ENCODE measurements around the gene METTL9.
"Not testable (repeated sequence)": the region's sequence is repeated elsewhere in the genome, so short reads cannot be mapped to it uniquely, and the experiment has no call there.

The METTL9 gene

DNA sequence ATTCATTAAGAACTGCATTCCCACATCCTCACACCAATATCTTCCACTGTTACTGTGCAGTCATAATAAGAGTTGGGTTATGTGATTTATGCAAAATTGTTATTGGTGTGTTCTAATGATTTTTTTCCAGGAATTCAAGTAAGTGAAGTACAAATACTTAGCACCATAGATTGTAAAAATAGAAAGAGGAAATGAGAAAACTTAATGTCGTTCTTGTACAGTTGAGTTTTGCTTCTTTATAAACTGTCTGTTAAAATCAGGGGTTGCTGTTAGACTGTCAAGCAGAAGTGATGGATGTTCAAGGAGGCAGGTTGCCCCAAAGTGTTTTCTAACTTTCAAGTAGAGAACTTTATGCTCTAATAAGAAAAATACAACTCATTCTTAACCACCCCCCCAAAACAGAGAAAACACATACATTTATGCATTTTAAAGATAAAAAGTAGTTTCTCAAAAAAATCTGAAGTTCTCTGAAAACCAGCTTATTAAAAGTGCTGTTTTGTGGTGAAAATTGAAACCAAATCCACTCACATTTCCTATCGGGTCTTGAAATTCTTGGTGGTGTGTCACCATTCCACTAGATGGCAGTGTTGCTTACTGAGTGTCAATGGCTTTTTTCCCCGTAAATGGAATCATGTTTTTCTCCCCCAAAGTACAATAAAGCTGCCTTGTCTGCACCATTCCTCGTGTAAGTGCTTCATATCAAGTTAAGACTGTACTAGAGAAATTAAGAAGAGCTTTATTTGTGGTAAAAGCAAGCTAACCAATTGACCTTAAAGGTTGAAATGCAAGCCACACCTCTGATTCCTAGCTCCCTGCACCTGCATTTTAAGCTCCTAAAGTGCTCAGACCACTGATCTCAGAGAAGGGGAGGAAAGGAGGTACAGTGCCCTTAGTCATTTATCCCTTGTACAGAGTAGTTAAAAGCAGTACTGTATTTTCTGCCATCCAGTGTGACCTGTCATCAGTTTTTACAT lies 57.7 kb downstream of the METTL9 start:
- Mint-ChIP-seq H3K36me3 (peaks cover 7% of the 10 kb centered on the region), H3K27ac (peak overlapping the region; percentile 22), H3K9me3 (no peaks in the 10 kb centered on the region), H3K4me3 (peak overlapping the region; percentile 56), H3K4me1 (peaks cover 33% of the 10 kb centered on the region), H3K27me3 (no peaks in the 10 kb centered on the region)
- ATAC-seq (ENCODE audit: low read depth) (peak; percentile 90), DNase-seq (ENCODE audit: low spot score in 2 of 2) (peak; percentile 28 to 58)

DNA sequence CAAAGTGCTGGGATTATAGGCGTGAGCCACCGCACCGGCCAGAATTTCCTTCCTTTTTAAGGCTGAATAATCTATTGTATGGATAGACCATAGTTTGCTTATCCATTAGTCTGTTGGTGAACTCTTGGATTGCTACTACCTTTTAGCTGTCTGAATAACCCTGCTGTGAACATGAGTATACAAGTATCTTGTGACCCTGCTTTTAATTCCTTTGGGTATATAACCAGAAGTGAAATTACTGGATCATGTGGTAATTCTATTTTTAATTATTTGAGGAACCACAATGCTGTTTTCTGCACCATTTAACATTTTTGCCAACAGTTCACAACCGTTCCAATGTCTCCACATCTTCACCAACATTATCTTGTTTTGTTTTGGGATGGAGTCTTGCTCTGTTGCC lies 59.7 kb downstream of the METTL9 start:
- Mint-ChIP-seq H3K4me1 (peaks cover 35% of the 10 kb centered on the region), H3K4me3 (no peak overlapping the region)

DNA sequence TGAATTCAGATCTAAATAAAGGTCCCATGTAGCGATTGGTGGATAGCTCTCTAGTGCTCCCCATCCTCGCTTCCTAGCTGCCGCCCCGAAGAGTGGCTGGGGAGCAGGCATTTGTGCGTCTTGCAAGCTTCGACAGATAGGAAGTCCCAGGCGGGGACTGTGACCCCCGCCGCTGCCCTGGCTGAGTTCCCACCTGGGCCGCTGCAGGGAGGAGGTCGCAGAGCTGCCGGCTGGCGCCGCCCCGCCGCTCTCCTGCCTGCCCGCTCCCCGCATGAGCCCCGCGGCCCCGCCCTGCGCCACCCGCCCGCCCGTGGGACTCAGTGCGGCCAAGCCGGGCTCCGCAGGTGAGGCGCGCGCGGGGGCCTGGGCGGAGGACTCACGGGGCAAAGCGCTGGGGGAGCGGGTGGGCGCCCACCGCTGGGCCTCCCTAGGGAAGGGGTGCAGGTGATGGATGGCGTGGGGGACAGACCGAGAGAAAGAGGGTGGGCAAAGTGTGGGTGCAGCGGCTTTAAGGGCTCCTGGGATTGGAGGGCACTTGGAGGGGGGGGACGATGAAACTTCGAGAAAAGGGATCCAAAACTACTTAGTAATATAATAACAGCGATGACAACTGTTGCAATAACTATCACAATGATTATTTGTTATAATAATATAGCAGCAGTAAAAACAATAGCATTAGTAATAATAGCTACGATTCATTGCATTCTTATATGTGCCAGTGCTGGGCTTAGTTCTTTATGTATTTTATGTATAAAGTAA lies 64.7 kb downstream of the METTL9 start, which contains the start of gene OTOA:
TSS of gene OTOA (plus strand) at position 80 of the 759 bp plus-strand sequence. CDS start 14,547 bp downstream, outside the sequence.
- H3K9me3 Mint-ChIP-seq = no peaks in the 10 kb centered on the region
- no peak within 1 kb of the TSS for H3K27ac Mint-ChIP-seq
- H3K36me3 Mint-ChIP-seq = no peaks in the 10 kb centered on the region
- ATAC-seq (ENCODE audit: low read depth) (peak; percentile 92), DNase-seq (ENCODE audit: low spot score in 2 of 2) (peak; percentile 23 to 33)
- peak within 1 kb of the TSS; percentile 88 for H3K4me3 Mint-ChIP-seq
- peaks cover 19% of the 10 kb centered on the region for H3K4me1 Mint-ChIP-seq
- peaks cover 1% of the 10 kb centered on the region for H3K27me3 Mint-ChIP-seq

More for the DNA sequence above, 59.7 kb downstream of the METTL9 start:
- no peak for DNase-seq (ENCODE audit: low spot score in 2 of 2)
- Mint-ChIP-seq H3K9me3 (no peaks in the 10 kb centered on the region), H3K27me3 (no peaks in the 10 kb centered on the region), H3K27ac (no peak overlapping the region), H3K36me3 (peaks cover 7% of the 10 kb centered on the region)
- ATAC-seq (ENCODE audit: low read depth) = no peak

DNA sequence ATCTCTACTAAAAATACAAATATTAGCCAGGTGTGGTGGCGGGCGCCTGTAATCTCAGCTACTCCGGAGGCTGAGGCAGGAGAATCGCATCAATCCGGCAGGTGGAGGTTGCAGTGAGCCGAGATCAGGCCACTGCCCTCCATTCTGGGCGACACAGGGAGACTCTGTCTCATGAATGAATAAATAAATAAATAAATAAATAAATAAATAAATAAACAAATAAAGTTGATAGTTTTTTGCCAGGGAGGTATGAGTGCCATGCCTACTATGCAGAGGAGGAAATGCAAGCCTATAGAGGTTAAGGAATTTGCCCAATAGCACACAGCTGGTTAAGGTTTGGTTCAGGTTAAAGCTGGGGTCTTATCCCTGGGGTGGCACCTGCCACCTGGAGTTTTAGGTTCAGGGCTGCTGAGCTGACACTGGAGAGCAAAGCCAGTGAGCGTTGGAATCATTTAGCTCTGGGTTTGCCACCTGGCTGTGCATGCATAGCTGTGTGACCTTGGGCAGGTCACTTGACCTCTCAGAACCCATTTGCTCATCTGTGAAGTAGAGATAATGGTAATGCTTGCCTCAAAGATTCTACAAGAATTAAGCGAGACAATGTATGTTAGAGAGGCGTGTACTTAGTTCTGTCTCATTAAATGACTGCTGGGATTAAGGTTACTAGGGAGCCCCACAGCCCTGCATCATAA lies 65.6 kb downstream of the METTL9 start:
- H3K27me3 Mint-ChIP-seq = peaks cover 1% of the 10 kb centered on the region
- no peaks in the 10 kb centered on the region for H3K36me3 Mint-ChIP-seq
- peaks cover 16% of the 10 kb centered on the region for H3K4me1 Mint-ChIP-seq
- DNase-seq (ENCODE audit: low spot score in 2 of 2) (no peak), ATAC-seq (ENCODE audit: low read depth) (no peak)
- H3K9me3 Mint-ChIP-seq = no peaks in the 10 kb centered on the region
- H3K27ac Mint-ChIP-seq = no peak overlapping the region
- H3K4me3 Mint-ChIP-seq = no peak overlapping the region

DNA sequence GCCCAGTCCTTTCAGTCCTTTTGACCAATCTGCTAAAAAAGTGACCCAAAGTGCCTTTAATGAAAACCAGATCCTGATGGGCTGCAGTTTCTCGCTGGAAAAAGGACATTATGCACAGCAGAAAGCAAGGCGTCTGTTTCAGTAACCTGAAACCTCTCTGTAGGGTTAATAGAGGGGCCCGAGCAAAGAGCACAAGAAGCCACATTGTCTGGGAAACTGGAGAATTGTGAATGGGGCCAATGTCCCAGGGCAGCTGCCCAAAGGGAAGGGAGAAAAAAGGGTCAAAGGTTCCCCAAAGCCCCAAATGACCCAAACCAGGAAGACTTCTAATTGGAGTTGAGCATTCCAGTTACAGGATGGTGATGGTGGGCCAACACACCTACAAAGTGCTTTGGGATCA lies 67.4 kb downstream of the METTL9 start:
- peaks cover 9% of the 10 kb centered on the region for H3K4me1 Mint-ChIP-seq
- H3K9me3 Mint-ChIP-seq = no peaks in the 10 kb centered on the region
- ATAC-seq (ENCODE audit: low read depth) (no peak), DNase-seq (ENCODE audit: low spot score in 2 of 2) (no peak)
- no peak overlapping the region for H3K27ac Mint-ChIP-seq
- H3K27me3 Mint-ChIP-seq = peaks cover 1% of the 10 kb centered on the region
- no peaks in the 10 kb centered on the region for H3K36me3 Mint-ChIP-seq
- no peak overlapping the region for H3K4me3 Mint-ChIP-seq

DNA sequence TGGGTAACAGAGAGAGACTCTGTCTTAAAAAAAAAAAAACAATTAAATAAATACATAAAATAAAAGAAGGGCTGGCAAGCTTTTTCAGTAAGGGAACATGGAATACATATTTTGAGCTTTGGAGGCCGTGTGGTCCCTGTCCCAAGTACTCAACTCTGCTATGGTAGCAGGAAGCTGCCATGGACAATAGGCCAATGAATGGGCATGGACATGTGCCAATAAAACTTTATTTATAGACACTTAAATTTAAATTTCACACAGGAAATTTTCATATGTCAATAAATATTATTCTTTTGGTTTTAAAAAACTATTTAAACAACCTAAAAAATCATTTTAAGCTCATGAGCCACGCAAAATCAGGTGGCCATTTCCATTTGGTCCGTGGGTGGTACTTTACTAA lies 68.2 kb downstream of the METTL9 start:
- DNase-seq (ENCODE audit: low spot score in 2 of 2) (no peak), ATAC-seq (ENCODE audit: low read depth) (no peak)
- Mint-ChIP-seq H3K9me3 (no peaks in the 10 kb centered on the region), H3K4me1 (peaks cover 8% of the 10 kb centered on the region), H3K27me3 (peaks cover 1% of the 10 kb centered on the region), H3K27ac (no peak overlapping the region), H3K36me3 (no peaks in the 10 kb centered on the region), H3K4me3 (no peak overlapping the region)

DNA sequence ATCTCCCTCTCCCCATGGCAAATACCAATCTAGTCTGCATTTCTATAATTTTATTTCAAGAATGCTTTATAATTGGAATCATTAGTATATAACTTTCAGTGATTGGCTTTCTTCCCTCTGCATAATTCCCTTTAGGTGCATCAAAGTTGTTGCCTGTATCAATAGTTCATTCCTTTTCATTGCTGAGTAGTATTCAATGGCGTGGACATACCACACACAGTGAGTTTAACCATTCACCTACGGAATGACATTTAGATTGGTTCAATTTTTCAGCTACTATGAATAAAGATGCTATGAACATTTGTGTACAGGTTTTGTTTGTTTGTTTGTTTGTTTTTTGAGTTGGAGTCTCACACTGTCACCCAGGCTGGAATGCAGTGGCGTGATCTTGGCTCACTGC lies 74.1 kb downstream of the METTL9 start:
- DNase-seq (ENCODE audit: low spot score in 2 of 2) = no peak
- Mint-ChIP-seq H3K36me3 (no peaks in the 10 kb centered on the region), H3K4me1 (no peaks in the 10 kb centered on the region), H3K27me3 (peaks cover 3% of the 10 kb centered on the region), H3K27ac (no peak overlapping the region), H3K9me3 (peaks cover 2% of the 10 kb centered on the region), H3K4me3 (no peak overlapping the region)
- ATAC-seq (ENCODE audit: low read depth) = no peak

DNA sequence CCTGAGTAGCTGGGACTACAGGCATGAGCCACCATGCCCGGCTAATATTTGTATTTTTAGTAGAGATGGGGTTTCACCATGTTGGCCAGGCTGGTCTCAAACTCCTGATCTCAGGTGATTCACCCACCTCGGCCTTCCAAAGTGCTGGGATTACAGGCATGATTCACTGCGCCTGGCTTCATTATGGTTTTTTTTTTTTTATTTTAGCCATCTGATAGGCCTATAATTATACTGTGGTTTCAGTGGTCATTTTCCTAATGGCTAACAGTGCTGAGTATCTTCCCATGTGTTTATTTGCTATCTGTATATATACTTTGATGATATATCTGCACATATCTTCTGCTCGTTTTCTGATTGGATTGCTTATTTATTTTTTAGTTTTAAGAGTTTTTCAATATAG lies 75.1 kb downstream of the METTL9 start:
- H3K4me3 Mint-ChIP-seq; H3K9me3 Mint-ChIP-seq; ATAC-seq (ENCODE audit: low read depth); H3K27ac Mint-ChIP-seq; H3K36me3 Mint-ChIP-seq; H3K27me3 Mint-ChIP-seq; H3K4me1 Mint-ChIP-seq; DNase-seq (ENCODE audit: low spot score in 2 of 2): not testable (repeated sequence)

DNA sequence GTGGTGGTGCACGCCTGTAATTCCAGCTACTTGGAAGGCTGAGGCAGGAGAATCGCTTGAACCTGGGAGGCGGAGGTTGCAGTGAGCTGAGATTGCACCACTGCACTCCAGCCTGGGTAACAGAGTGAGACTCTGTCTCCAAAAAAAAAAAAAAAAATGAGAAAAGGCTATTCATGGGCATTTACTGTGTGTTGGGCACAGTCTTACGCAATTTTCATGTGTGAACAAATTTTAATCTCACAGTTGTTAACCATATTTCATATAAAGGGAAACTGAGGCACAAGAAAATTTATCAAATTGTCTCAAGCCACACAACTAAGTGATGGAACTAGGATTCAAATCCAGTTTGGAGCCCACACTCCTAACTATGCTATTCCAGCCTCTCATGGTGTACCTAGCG lies 81.3 kb downstream of the METTL9 start:
- not testable (repeated sequence) for H3K36me3 Mint-ChIP-seq; H3K27ac Mint-ChIP-seq; DNase-seq (ENCODE audit: low spot score in 2 of 2); H3K9me3 Mint-ChIP-seq; H3K4me3 Mint-ChIP-seq; H3K27me3 Mint-ChIP-seq; H3K4me1 Mint-ChIP-seq; ATAC-seq (ENCODE audit: low read depth)

DNA sequence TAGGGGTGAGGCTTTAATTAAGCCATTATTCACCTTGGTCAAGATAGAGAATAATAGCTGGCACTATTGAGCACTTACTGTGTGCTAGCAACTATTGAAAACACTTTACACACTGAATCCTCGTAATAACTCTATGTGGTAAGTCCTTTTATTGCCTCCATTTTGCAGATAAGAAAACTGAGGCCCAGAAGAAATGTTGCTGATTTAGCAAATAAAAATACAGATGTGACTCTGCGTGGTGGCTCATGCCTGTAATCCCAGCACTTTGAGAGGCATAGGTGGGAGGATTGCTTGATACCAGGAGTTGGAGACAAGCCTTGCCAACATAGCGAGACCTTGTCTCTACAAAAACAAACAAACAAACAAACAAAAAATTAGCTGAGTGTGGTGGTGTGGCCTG lies 83.8 kb downstream of the METTL9 start:
- Mint-ChIP-seq H3K36me3 (no peaks in the 10 kb centered on the region), H3K4me1 (peaks cover 2% of the 10 kb centered on the region), H3K4me3 (no peak overlapping the region), H3K27ac (no peak overlapping the region), H3K9me3 (no peaks in the 10 kb centered on the region), H3K27me3 (peaks cover 8% of the 10 kb centered on the region)
- no peak for ATAC-seq (ENCODE audit: low read depth)
- no peak for DNase-seq (ENCODE audit: low spot score in 2 of 2)

DNA sequence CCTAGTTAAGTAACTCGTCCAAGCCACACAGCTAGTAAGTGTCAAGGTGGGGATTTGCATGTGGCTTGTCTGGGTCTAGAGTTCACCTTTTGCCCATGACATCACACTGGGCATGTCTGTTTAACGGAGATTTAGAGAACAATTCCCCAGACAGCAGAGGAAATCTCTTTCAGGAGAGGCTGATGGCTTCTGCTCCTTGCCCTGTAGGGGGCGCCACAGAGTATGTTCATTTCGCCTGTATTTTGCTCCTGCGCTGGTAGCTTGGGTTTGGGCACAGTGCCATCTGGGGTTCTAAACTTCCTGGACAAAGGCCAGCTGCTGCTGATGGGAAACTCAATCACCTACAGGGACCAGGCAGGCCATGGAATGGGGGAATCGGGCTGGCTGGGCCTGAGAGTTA lies 84.8 kb downstream of the METTL9 start:
- no peaks in the 10 kb centered on the region for H3K9me3 Mint-ChIP-seq
- peaks cover 2% of the 10 kb centered on the region for H3K4me1 Mint-ChIP-seq
- no peak overlapping the region for H3K27ac Mint-ChIP-seq
- H3K27me3 Mint-ChIP-seq = peaks cover 8% of the 10 kb centered on the region
- DNase-seq (ENCODE audit: low spot score in 2 of 2) (no peak), ATAC-seq (ENCODE audit: low read depth) (peak; percentile 81)
- no peak overlapping the region for H3K4me3 Mint-ChIP-seq
- no peaks in the 10 kb centered on the region for H3K36me3 Mint-ChIP-seq

DNA sequence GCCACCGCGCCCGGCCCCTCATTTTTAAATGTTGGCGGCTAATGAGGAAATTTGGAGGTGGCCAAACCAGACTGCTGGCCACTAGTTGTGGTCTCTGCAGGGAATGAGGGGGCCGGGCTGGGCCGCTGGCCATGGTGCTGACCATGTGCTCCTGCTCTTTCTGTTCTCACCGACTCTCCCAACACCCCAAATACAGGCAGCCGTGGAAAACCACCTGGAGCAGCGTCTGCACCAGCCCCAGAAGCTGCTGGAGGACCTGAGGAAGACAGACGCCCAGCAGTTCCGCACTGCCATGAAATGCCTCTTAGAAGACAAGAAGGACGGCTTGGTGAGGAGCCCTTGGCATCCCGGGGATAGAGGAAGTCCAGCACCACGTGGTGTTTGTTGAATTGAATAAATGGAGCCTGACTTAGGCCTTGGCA lies 85.7 kb downstream of the METTL9 start:
- H3K4me1 Mint-ChIP-seq = peaks cover 2% of the 10 kb centered on the region
- H3K4me3 Mint-ChIP-seq = no peak overlapping the region
- no peak for DNase-seq (ENCODE audit: low spot score in 2 of 2)
- H3K36me3 Mint-ChIP-seq = no peaks in the 10 kb centered on the region
- H3K9me3 Mint-ChIP-seq = no peaks in the 10 kb centered on the region
- H3K27me3 Mint-ChIP-seq = peaks cover 10% of the 10 kb centered on the region
- no peak for ATAC-seq (ENCODE audit: low read depth)
- no peak overlapping the region for H3K27ac Mint-ChIP-seq

DNA sequence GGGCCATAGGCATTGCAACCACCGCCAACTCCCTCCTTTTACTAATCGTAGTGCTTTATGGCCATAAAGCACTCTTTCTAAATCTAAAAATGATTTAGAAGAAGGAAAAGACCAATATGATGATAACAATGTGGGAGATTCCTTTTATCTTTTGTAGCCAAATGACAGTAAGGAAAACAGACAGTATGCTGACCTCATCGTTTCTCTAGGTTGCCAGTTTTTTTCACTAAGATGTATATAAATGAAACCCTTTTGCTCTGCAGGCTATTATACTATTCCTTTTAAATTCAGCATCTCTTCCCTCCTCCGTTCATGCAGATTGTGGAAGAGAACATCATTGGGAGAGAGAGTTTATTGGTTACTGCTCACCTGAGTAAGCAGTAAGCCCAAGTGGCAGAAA lies 89.7 kb downstream of the METTL9 start:
- no peaks in the 10 kb centered on the region for H3K36me3 Mint-ChIP-seq
- H3K27me3 Mint-ChIP-seq = peaks cover 3% of the 10 kb centered on the region
- ATAC-seq (ENCODE audit: low read depth) (no peak), DNase-seq (ENCODE audit: low spot score in 2 of 2) (no peak)
- H3K27ac Mint-ChIP-seq = no peak overlapping the region
- H3K9me3 Mint-ChIP-seq = no peaks in the 10 kb centered on the region
- peaks cover under 1% of the 10 kb centered on the region for H3K4me1 Mint-ChIP-seq
- H3K4me3 Mint-ChIP-seq = no peak overlapping the region

DNA sequence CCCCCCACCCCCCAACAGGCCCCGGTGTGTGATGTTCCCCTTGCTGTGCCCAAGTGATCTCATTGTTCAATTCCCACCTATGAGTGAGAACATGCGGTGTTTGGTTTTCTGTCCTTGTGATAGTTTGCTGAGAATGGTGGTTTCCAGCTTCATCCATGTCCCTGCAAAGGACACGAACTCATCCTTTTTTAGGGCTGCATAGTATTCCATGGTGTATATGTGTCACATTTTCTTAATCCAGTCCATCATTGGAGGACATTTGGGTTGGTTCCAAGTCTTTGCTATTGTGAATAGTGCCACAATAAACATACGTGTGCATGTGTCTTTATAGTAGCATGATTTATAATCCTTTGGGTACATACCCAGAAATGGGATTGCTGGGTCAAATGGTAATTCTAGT lies 91.6 kb downstream of the METTL9 start:
- not testable (repeated sequence) for H3K9me3 Mint-ChIP-seq; H3K27me3 Mint-ChIP-seq; H3K4me1 Mint-ChIP-seq; ATAC-seq (ENCODE audit: low read depth); H3K4me3 Mint-ChIP-seq; DNase-seq (ENCODE audit: low spot score in 2 of 2); H3K27ac Mint-ChIP-seq; H3K36me3 Mint-ChIP-seq

Measured in memory B cell (primary cell).